WTC11 (cell line): ENCODE measurements around the gene NPLOC4.

Source experiments
- CREM ChIP-seq: sonication (generic); formaldehyde crosslinking; IDR thresholded peaks from 2 replicates; pipeline ENCODE4 v1.8.1; 2022; ENCODE audit warnings: mild to moderate bottlenecking, missing genetic modification reagents, moderate library complexity
- TCF7 ChIP-seq: sonication (generic); formaldehyde crosslinking; IDR thresholded peaks from 2 replicates; pipeline ENCODE4 v1.8.0; 2022; ENCODE audit warnings: mild to moderate bottlenecking, low read depth, missing genetic modification reagents, moderate library complexity
- TP53 ChIP-seq: sonication (generic); formaldehyde crosslinking; IDR thresholded peaks from 2 replicates; pipeline ENCODE4 v1.8.1; 2023; ENCODE audit warnings: mild to moderate bottlenecking, missing genetic modification reagents
- ZBTB21 ChIP-seq: sonication (generic); formaldehyde crosslinking; IDR thresholded peaks from 2 replicates; pipeline ENCODE4 v1.8.1; 2023; ENCODE audit warnings: mild to moderate bottlenecking, missing genetic modification reagents, borderline replicate concordance
- TF ChIP-seq, protein P1 (sequence below): sonication (generic); formaldehyde crosslinking; IDR thresholded peaks from 2 replicates; pipeline ENCODE4 v1.8.1; 2023; ENCODE audit warnings: mild to moderate bottlenecking, moderate library complexity, missing genetic modification reagents
- TF ChIP-seq, protein P2 (sequence below): fragments of 200-600 bp; IDR thresholded peaks from 2 replicates; pipeline ENCODE4 v1.8.0; 2022; ENCODE audit warnings: antibody characterized with exemption
- TF ChIP-seq, protein P3 (sequence below): sonication (generic); formaldehyde crosslinking; IDR thresholded peaks from 2 replicates; pipeline ENCODE4 v1.8.0; 2022; ENCODE audit warnings: mild to moderate bottlenecking, missing genetic modification reagents
- TF ChIP-seq, protein P4 (sequence below): sonication (generic); formaldehyde crosslinking; IDR thresholded peaks from 2 replicates; pipeline ENCODE4 v1.8.0; 2023; ENCODE audit warnings: missing genetic modification reagents
- TF ChIP-seq, protein P5 (sequence below): sonication (generic); formaldehyde crosslinking; IDR thresholded peaks from 2 replicates; pipeline ENCODE4 v1.8.0; 2023; ENCODE audit warnings: mild to moderate bottlenecking, missing genetic modification reagents
- TF ChIP-seq, protein P6 (sequence below): sonication (generic); formaldehyde crosslinking; IDR thresholded peaks from 2 replicates; pipeline ENCODE4 v1.8.0; 2022; ENCODE audit warnings: missing genetic modification reagents
- TF ChIP-seq, protein P7 (sequence below): fragments of 250-450 bp; sonication (Bioruptor Pico); IDR thresholded peaks from 2 replicates; pipeline ENCODE4 v1.9.0; 2021; ENCODE audit warnings: mild to moderate bottlenecking, borderline replicate concordance

DNA sequence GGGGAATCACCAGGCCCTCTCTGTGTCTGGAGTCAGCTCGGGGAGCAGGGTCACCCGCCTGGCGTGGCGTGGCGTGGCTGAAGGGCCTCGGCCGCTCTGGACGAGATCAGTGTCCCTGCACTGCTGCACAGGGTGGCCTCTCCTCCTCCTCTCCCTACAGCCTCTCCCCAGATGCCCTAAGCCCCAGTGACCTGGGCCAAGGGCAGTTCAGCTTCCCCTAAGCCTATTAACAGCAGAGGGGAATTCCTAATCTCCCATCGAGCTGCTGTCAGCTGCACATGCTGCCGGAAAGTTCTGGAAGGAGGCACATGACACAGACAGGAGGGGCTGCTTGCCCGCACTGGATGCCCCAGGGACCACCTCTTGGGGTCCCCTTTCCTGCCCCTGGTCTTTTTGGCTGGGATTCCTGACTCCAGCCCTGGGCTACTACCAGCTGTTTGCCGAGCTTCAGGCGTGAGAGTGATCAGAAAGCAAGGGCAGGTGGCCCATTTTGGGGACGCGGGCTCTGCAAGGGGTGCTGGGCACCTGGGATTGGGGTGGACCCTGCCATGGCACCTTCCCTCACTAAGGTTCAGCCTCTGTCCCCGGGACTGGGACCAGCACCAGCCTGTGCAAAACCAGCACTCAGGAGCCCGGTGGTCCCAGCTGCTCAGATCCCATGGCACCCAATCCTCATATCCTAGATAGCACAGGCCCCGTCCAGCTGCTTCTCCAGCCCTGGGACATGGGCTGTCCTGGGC, 18.6 kb upstream of the NPLOC4 start:
- TF ChIP-seq TP53 (CRISPR knock-in tag) (no peak), CREM (no peak), TCF7 (CRISPR knock-in tag) (no peak), ZBTB21 (CRISPR knock-in tag) (no peak)
- TF ChIP-seq, protein P1, sequence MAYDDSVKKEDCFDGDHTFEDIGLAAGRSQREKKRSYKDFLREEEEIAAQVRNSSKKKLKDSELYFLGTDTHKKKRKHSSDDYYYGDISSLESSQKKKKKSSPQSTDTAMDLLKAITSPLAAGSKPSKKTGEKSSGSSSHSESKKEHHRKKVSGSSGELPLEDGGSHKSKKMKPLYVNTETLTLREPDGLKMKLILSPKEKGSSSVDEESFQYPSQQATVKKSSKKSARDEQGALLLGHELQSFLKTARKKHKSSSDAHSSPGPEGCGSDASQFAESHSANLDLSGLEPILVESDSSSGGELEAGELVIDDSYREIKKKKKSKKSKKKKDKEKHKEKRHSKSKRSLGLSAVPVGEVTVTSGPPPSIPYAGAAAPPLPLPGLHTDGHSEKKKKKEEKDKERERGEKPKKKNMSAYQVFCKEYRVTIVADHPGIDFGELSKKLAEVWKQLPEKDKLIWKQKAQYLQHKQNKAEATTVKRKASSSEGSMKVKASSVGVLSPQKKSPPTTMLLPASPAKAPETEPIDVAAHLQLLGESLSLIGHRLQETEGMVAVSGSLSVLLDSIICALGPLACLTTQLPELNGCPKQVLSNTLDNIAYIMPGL (CRISPR knock-in tag): no peak
- TF ChIP-seq, protein P2, sequence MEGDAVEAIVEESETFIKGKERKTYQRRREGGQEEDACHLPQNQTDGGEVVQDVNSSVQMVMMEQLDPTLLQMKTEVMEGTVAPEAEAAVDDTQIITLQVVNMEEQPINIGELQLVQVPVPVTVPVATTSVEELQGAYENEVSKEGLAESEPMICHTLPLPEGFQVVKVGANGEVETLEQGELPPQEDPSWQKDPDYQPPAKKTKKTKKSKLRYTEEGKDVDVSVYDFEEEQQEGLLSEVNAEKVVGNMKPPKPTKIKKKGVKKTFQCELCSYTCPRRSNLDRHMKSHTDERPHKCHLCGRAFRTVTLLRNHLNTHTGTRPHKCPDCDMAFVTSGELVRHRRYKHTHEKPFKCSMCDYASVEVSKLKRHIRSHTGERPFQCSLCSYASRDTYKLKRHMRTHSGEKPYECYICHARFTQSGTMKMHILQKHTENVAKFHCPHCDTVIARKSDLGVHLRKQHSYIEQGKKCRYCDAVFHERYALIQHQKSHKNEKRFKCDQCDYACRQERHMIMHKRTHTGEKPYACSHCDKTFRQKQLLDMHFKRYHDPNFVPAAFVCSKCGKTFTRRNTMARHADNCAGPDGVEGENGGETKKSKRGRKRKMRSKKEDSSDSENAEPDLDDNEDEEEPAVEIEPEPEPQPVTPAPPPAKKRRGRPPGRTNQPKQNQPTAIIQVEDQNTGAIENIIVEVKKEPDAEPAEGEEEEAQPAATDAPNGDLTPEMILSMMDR: no peak
- TF ChIP-seq, protein P3, sequence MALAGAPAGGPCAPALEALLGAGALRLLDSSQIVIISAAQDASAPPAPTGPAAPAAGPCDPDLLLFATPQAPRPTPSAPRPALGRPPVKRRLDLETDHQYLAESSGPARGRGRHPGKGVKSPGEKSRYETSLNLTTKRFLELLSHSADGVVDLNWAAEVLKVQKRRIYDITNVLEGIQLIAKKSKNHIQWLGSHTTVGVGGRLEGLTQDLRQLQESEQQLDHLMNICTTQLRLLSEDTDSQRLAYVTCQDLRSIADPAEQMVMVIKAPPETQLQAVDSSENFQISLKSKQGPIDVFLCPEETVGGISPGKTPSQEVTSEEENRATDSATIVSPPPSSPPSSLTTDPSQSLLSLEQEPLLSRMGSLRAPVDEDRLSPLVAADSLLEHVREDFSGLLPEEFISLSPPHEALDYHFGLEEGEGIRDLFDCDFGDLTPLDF (CRISPR knock-in tag): no peak
- TF ChIP-seq, protein P4, sequence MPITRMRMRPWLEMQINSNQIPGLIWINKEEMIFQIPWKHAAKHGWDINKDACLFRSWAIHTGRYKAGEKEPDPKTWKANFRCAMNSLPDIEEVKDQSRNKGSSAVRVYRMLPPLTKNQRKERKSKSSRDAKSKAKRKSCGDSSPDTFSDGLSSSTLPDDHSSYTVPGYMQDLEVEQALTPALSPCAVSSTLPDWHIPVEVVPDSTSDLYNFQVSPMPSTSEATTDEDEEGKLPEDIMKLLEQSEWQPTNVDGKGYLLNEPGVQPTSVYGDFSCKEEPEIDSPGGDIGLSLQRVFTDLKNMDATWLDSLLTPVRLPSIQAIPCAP (CRISPR knock-in tag): no peak
- TF ChIP-seq, protein P5, sequence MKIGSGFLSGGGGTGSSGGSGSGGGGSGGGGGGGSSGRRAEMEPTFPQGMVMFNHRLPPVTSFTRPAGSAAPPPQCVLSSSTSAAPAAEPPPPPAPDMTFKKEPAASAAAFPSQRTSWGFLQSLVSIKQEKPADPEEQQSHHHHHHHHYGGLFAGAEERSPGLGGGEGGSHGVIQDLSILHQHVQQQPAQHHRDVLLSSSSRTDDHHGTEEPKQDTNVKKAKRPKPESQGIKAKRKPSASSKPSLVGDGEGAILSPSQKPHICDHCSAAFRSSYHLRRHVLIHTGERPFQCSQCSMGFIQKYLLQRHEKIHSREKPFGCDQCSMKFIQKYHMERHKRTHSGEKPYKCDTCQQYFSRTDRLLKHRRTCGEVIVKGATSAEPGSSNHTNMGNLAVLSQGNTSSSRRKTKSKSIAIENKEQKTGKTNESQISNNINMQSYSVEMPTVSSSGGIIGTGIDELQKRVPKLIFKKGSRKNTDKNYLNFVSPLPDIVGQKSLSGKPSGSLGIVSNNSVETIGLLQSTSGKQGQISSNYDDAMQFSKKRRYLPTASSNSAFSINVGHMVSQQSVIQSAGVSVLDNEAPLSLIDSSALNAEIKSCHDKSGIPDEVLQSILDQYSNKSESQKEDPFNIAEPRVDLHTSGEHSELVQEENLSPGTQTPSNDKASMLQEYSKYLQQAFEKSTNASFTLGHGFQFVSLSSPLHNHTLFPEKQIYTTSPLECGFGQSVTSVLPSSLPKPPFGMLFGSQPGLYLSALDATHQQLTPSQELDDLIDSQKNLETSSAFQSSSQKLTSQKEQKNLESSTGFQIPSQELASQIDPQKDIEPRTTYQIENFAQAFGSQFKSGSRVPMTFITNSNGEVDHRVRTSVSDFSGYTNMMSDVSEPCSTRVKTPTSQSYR (CRISPR knock-in tag): no peak
- TF ChIP-seq, protein P6, sequence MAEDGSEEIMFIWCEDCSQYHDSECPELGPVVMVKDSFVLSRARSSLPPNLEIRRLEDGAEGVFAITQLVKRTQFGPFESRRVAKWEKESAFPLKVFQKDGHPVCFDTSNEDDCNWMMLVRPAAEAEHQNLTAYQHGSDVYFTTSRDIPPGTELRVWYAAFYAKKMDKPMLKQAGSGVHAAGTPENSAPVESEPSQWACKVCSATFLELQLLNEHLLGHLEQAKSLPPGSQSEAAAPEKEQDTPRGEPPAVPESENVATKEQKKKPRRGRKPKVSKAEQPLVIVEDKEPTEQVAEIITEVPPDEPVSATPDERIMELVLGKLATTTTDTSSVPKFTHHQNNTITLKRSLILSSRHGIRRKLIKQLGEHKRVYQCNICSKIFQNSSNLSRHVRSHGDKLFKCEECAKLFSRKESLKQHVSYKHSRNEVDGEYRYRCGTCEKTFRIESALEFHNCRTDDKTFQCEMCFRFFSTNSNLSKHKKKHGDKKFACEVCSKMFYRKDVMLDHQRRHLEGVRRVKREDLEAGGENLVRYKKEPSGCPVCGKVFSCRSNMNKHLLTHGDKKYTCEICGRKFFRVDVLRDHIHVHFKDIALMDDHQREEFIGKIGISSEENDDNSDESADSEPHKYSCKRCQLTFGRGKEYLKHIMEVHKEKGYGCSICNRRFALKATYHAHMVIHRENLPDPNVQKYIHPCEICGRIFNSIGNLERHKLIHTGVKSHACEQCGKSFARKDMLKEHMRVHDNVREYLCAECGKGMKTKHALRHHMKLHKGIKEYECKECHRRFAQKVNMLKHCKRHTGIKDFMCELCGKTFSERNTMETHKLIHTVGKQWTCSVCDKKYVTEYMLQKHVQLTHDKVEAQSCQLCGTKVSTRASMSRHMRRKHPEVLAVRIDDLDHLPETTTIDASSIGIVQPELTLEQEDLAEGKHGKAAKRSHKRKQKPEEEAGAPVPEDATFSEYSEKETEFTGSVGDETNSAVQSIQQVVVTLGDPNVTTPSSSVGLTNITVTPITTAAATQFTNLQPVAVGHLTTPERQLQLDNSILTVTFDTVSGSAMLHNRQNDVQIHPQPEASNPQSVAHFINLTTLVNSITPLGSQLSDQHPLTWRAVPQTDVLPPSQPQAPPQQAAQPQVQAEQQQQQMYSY: no peak
- TF ChIP-seq, protein P7, sequence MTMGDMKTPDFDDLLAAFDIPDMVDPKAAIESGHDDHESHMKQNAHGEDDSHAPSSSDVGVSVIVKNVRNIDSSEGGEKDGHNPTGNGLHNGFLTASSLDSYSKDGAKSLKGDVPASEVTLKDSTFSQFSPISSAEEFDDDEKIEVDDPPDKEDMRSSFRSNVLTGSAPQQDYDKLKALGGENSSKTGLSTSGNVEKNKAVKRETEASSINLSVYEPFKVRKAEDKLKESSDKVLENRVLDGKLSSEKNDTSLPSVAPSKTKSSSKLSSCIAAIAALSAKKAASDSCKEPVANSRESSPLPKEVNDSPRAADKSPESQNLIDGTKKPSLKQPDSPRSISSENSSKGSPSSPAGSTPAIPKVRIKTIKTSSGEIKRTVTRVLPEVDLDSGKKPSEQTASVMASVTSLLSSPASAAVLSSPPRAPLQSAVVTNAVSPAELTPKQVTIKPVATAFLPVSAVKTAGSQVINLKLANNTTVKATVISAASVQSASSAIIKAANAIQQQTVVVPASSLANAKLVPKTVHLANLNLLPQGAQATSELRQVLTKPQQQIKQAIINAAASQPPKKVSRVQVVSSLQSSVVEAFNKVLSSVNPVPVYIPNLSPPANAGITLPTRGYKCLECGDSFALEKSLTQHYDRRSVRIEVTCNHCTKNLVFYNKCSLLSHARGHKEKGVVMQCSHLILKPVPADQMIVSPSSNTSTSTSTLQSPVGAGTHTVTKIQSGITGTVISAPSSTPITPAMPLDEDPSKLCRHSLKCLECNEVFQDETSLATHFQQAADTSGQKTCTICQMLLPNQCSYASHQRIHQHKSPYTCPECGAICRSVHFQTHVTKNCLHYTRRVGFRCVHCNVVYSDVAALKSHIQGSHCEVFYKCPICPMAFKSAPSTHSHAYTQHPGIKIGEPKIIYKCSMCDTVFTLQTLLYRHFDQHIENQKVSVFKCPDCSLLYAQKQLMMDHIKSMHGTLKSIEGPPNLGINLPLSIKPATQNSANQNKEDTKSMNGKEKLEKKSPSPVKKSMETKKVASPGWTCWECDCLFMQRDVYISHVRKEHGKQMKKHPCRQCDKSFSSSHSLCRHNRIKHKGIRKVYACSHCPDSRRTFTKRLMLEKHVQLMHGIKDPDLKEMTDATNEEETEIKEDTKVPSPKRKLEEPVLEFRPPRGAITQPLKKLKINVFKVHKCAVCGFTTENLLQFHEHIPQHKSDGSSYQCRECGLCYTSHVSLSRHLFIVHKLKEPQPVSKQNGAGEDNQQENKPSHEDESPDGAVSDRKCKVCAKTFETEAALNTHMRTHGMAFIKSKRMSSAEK (CRISPR knock-in tag): no peak
